Osteoblast (primary cell): ENCODE results near the gene JAZF1. TPM values are rescaled to one million over a fixed set of nuclear protein-coding genes. Genes with fewer than 3 reads are reported as not detected.

Experiments
- DNase-seq: peaks from one replicate; pipeline ENCODE4 v3.0.0; 2011; ENCODE audit warnings: low spot score, mixed read lengths; ENCODE audit not compliant: insufficient read length; ENCODE audit errors: missing footprints
- H2AFZ ChIP-seq: 2 replicates; pipeline ENCODE4 v1.6.0; 2011; ENCODE audit warnings: mild to moderate bottlenecking, low read length
- H3K27ac ChIP-seq: 2 replicates; pipeline ENCODE4 v1.5.1; 2011; ENCODE audit warnings: mild to moderate bottlenecking, low read depth, low read length, moderate library complexity
- H3K27me3 ChIP-seq: 2 replicates; pipeline ENCODE4 v1.6.0; 2012; ENCODE audit warnings: mild to moderate bottlenecking, control low read depth, inconsistent platforms, low read length, moderate library complexity; ENCODE audit not compliant: insufficient read depth
- H3K36me3 ChIP-seq: 2 replicates; pipeline ENCODE4 v1.5.1; 2011; ENCODE audit warnings: mild to moderate bottlenecking, low read length, control low read depth, moderate library complexity; ENCODE audit not compliant: insufficient read depth
- H3K4me1 ChIP-seq: 2 replicates; pipeline ENCODE4 v1.5.1; 2011; ENCODE audit warnings: mild to moderate bottlenecking, low read length, control low read depth, moderate library complexity; ENCODE audit not compliant: insufficient read depth
- H3K4me2 ChIP-seq: 2 replicates; pipeline ENCODE4 v1.6.0; 2011; ENCODE audit warnings: mild to moderate bottlenecking, low read length; ENCODE audit not compliant: insufficient read depth
- H3K4me3 ChIP-seq: fragments of 200-600 bp; sonication (generic); 3 replicates; pipeline ENCODE4 v1.5.1; 2012; ENCODE audit warnings: mild to moderate bottlenecking, low read length, inconsistent platforms; ENCODE audit not compliant: insufficient read depth
- H3K79me2 ChIP-seq: 2 replicates; pipeline ENCODE4 v1.6.0; 2012; ENCODE audit warnings: mild to moderate bottlenecking, low read length, control low read depth, inconsistent platforms; ENCODE audit not compliant: insufficient read depth
- H3K9me3 ChIP-seq: 2 replicates; pipeline ENCODE4 v1.5.1; 2011; ENCODE audit warnings: low read depth, low read length, control low read depth
- H4K20me1 ChIP-seq: 2 replicates; pipeline ENCODE4 v1.6.0; 2012; ENCODE audit warnings: mild to moderate bottlenecking, low read length, control low read depth; ENCODE audit not compliant: insufficient read depth
- CTCF ChIP-seq: IDR thresholded peaks from 2 replicates; pipeline ENCODE4 v1.5.1; 2011; ENCODE audit warnings: mild to moderate bottlenecking, low read depth, low read length, moderate library complexity; ENCODE audit errors: extremely low read depth
- total RNA-seq: library from RNA; depleted of rRNA; stranded (reverse); fragments of >200 nt; gene quantifications from 2 replicates; pipeline ENCODE4 v1.2.3, GENCODE V29; 2012

The JAZF1 gene
- total RNA-seq, 1 donor = 15.9 TPM

- Histone ChIP-seq H3K27ac (no peak overlapping the region), H2AFZ (no peak overlapping the region), H3K4me2 (no peak overlapping the region), H4K20me1 (peaks cover 16% of the 10 kb centered on the region), H3K9me3 (no peaks in the 10 kb centered on the region), H3K79me2 (peaks cover 30% of the 10 kb centered on the region), H3K36me3 (no peaks in the 10 kb centered on the region), H3K27me3 (no peaks in the 10 kb centered on the region), H3K4me3 (no peak overlapping the region), H3K4me1 (peaks cover 12% of the 10 kb centered on the region)
- TF ChIP-seq CTCF = peak; percentile 83
- DNase-seq = no peak
These were observed 86.9 kb downstream of the JAZF1 start for GRCh38 chr7:28093623-28094232.

- Histone ChIP-seq H3K36me3 (no peaks in the 10 kb centered on the region), H3K4me1 (peaks cover 20% of the 10 kb centered on the region), H3K4me3 (no peak overlapping the region), H3K79me2 (peaks cover 28% of the 10 kb centered on the region), H2AFZ (no peak overlapping the region), H3K4me2 (no peak overlapping the region), H3K27me3 (no peaks in the 10 kb centered on the region), H3K27ac (no peak overlapping the region), H4K20me1 (peaks cover 3% of the 10 kb centered on the region), H3K9me3 (no peaks in the 10 kb centered on the region)
- no peak for DNase-seq
- TF ChIP-seq CTCF = no peak
These were observed 89.4 kb downstream of the JAZF1 start for GRCh38 chr7:28091190-28091589.

GRCh38 chr7:28088901-28089714 lies 91.5 kb downstream of the JAZF1 start:
- DNase-seq = no peak
- H4K20me1 ChIP-seq = no peaks in the 10 kb centered on the region
- no peaks in the 10 kb centered on the region for H3K27me3 ChIP-seq
- H3K27ac ChIP-seq = no peak overlapping the region
- no peaks in the 10 kb centered on the region for H3K9me3 ChIP-seq
- no peak for TF ChIP-seq CTCF
- H3K79me2 ChIP-seq = peaks cover 24% of the 10 kb centered on the region
- H3K36me3 ChIP-seq = no peaks in the 10 kb centered on the region
- no peak overlapping the region for H2AFZ ChIP-seq
- H3K4me3 ChIP-seq = no peak overlapping the region
- H3K4me1 ChIP-seq = peaks cover 31% of the 10 kb centered on the region
- H3K4me2 ChIP-seq = no peak overlapping the region

GRCh38 chr7:28088032-28088431 lies 92.6 kb downstream of the JAZF1 start:
- Histone ChIP-seq H3K36me3 (no peaks in the 10 kb centered on the region), H3K4me1 (peaks cover 40% of the 10 kb centered on the region), H3K79me2 (peaks cover 21% of the 10 kb centered on the region), H3K9me3 (no peaks in the 10 kb centered on the region), H3K27ac (no peak overlapping the region), H3K4me2 (peak overlapping the region; percentile 23), H3K4me3 (no peak overlapping the region), H4K20me1 (peaks cover 3% of the 10 kb centered on the region), H3K27me3 (no peaks in the 10 kb centered on the region), H2AFZ (no peak overlapping the region)
- no peak for TF ChIP-seq CTCF
- no peak for DNase-seq
